HG03039 (cell line): ENCODE results near the gene GPR78.

Experiments
- ATAC-seq: cut with Tn5 transposase; IDR thresholded peaks from one replicate; pipeline ENCODE4 v1.9.1; 2021; ENCODE audit warnings: mild to moderate bottlenecking, moderate library complexity; ENCODE audit not compliant: unreplicated experiment

The GPR78 gene

GRCh38 chr4:8585721-8586212 lies 5.6 kb downstream of the GPR78 start:
- ATAC-seq, result no peak

DNA sequence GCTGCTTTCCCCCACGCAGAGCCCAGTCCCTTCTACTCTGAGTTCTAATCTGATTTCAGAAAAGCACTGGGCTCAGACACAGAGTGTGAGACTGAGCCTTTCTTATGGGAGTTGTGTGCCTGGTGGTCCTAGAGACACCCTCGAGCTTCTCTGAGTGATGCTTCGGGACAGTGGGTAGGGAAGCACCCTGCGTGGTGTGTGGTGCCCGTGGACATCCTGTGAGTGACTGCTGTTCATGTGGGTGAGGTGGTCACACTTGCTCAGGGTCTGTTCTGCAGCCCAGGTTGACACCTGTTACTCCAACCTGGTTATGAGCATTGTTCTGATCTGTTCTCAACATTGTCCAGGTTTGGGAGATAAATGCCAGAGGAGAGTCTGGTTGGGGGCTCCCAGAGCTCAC lies 6.1 kb downstream of the GPR78 start:
- no peak for ATAC-seq

GRCh38 chr4:8586671-8587468 lies 6.7 kb downstream of the GPR78 start:
- ATAC-seq, result no peak

- ATAC-seq, result no peak
Observed at GRCh38 chr4:8587469-8588195, 7.4 kb downstream of the GPR78 start.

DNA sequence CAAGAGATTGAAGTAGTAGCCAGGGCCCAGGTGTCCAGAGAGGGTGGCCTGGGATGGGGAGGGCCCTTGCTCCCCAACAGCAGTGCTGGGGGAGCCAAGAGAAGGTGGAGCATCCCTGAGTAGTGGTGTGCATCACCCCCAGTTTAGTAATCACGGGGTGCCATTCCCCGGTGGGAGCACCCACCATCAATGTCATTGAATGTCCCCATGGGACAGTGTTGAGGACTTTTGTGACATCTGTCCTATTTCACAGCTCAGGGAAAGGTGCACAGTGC lies 7.9 kb downstream of the GPR78 start:
- no peak for ATAC-seq

DNA sequence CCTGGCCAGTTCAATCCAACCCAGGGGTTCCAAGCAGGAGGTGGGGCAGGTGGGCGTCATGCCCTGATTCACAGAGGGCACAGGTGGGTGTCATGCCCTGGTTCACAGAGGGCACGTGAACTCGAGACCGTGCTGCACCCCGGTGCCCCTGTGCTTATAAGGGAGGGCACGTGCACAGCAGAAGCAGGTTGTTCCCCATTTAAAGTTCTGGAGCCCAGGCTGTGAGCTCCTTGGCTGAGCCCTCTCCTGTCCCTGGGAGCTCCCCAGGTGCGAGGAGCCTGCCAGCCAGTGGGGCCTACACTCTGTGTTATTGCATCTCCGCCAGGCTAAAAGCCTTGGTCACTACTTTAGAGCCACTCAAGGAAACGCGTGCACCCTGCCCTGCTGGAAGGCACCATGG lies 9.1 kb downstream of the GPR78 start:
- no peak for ATAC-seq

GRCh38 chr4:8589823-8590545 lies 9.8 kb downstream of the GPR78 start:
- no peak for ATAC-seq

GRCh38 chr4:8590546-8590880 lies 10.3 kb downstream of the GPR78 start:
- ATAC-seq, result no peak

GRCh38 chr4:8591114-8591513 lies 10.9 kb downstream of the GPR78 start:
- no peak for ATAC-seq

DNA sequence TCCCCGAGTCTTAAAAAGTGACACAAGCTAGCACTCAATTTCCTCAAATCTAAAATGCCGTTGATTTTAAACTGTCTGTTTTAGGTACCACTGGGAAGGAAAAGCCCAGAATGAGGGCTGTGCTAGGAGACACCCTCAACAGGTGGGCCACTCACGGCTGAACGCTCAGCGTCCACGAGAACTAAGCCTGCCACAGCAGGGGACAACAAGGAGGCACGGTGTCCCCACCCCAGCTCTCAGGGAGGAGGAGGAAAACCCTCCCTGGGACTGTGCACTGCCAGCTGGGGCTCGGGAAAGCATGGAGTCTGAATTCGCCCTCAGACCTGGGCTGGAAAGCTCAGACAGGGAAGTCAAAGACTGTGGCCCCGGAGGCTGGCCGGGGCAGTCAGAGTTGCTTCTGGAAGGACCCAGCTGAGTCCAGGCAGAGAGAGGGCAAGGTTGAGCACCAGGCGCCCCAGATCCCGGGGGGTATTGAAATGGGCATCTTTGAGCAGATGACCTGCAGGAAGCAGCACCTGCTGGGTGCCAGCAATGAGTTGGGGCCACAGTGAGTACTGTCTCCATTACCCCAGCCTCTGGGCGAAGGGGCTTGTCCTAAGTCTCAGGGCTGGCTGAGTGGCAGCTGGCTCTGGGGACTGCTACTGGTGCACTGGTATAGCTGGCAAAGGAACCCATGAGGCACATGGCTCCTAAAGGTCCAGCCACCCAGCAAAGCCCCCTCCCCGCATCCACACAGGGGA lies 11.6 kb downstream of the GPR78 start:
- no peak for ATAC-seq

DNA sequence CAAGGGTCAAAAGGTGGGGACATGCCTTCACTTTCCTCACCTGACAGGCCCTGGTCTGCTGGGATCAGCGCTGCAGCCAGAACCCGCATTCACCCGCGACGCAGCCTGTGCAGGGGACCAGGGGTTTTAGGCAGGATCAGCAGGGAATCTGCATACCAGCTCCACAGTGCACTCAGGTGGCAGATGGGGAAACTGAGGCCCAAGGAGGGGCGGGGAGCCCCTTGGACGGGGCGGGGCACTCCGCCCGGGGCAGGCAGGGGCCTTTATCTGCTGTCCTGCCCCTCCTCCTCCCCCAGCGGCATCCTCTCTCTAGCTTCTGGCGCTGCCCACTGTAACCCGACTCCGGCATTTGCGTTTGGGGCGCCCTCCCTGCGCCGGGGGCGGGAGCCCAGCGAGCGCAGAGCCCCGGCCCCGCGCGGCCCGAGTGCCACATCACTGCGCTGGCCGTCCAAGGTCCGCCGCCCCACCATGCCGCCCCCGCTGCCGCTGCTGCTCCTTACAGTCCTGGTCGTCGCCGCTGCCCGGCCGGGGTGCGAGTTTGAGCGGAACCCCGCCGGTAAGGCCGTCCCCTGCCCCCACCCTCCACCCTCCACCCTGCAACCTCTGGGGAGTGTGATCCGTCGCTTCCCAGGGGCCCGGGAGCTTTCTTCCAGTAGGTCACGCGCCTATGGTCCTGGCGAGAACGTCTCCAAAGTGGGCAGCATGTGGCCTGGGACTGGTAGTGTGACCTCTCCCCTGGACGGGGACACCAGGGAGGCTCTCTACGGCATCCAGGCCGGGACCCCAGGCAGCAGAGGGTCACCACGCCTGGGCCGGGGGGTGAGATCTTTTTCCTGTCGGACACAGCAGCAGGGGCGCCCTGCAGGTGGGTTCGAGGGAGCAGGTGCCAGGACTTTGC lies 12.4 kb downstream of the GPR78 start, which contains the start of gene CPZ:
TSS of gene CPZ (plus strand) at position 400 of the 898 bp plus-strand sequence. CDS start at position 469, 69 bp downstream.
- ATAC-seq, result no peak

- ATAC-seq, result no peak
Observed at GRCh38 chr4:8593264-8594096, 13.3 kb downstream of the GPR78 start.

DNA sequence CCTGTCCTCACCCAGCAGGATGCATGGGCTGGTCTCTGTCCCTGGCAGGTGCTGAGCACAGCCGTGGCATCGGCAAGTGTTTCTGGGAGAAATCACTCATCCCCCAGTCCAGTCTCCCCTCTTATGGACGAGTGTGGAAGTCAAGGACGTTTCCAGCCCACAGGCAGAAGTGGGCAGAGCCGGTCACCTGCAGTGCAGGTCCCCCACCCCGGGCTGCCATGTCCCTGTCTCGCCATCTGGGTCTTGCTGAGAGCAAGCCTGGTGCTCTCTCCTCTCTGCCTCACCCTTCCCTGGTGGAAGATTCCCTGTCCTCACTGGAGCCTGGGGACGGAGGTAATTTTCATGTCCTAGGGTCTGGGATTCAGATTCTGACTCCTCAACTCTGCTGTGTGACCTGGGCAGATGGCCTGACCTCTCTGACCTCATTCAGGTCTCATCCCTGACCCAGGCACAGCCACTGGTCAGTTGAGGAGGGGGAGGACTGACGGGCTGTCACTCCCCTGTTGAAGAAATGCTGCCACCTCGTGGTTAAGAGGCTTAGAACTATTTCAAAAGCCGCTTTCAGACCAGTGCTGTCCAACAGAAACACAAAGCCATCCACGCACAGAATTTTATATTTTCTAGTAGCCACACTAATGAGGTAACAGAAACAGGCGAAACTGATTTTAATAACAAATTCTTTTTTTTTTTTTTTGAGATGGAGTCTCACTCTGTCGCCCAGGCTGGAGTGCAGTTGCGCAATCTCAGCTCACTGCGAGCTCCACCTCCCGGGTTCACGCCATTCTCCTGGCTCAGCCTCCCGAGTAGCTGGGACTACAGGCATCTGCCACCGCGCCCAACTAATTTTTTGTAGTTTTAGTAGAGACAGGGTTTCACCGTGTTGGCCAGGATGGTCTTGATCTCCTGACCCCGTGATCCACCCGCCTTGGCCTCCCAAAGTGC lies 14.2 kb downstream of the GPR78 start:
- no peak for ATAC-seq

- no peak for ATAC-seq
Observed at GRCh38 chr4:8595237-8596087, 15.3 kb downstream of the GPR78 start.

DNA sequence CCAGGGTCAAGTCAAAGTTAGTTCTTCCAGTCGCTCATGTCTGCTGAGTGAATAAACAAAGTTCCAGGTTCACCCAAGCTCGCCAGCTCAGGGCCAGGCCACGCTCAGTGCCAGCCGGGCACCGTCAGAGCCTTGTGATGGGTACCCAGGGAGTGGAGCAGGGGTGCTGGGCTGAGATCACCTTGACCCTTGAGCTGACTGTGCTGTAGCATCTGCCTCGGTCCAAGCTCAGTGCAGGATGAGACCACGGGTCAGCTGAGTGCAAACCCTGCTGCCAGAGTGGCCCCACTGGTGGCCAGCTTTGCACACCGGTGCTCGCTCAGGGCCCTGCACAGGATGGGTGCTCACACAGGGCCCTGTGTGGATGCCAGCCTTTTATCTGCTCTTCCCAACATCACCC lies 16.7 kb downstream of the GPR78 start:
- ATAC-seq, result no peak

- ATAC-seq, result no peak
Observed at GRCh38 chr4:8597319-8597718, 17.1 kb downstream of the GPR78 start.

DNA sequence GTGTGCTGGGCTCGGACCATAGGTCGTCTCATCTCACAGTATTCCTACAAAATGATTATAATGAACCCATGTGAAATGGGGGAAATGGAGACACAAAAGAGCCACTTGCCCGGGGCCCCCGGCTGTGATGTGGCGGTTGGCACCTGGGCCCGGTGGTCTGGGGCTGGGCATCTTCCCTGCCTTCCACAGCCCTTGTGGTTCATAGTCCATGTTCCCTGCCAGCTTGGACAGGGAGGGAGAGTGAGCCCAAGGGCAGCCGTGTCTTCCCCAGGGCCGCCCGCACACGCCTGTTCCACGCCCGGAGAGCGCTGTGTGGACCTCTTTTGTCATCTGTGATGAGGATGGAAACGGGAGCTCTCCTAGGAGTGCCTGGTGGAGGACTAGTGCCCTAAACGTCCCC lies 17.6 kb downstream of the GPR78 start:
- ATAC-seq, result no peak
